Right hindlimb (tissue), 1 donor: ENCODE results near the gene EBI3.
A peak's percentile ranks its signal among the peaks of the same experiment; 100 is the strongest.
"Not testable (repeated sequence)": the region's sequence is repeated elsewhere in the genome, so short reads cannot be mapped to it uniquely, and the experiment has no call there.

ENCODE experiments used
- DNase-seq: peaks from one replicate; pipeline ENCODE4 v3.0.0-alpha.2; 2018

The EBI3 gene

DNA sequence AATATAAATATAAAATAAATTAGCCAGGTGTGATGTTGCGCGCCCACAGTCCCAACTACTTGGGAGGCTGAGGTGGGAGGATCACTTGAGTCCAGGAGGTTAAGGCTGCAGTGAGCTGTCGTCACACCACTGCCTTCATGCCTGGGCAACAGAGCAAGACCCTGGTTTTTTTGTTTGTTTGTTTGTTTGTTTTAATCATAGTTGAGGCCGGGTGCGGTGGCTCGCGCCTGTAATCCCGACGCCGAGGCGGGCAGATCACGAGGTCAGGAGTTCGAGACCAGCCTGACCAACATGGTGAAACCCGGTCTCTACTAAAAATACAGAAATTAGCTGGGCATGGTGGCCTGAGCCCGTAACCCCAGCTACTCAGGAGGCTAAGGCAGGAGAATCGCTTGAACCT, 8.2 kb downstream of the EBI3 start:
- DNase-seq: not testable (repeated sequence)

DNA sequence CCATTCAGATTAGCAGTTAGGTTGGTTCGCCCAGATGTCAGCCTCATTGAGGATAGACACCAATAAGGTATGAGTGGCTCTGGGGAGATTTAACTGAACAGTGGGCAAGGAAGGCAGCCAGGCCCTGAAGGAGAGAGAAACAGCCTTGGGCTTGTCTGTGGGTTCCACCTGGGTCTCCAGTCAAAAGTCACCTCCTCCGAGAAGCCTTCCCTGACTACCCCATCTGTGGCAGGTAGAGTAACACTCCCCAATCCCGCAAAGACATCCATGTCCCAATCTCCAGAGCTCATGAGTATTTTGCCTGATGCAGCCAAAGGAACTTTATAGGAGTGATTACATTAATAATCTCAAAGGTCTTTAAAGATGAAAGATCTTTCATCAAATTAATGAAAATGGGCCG, 9.5 kb downstream of the EBI3 start:
- no peak for DNase-seq

DNA sequence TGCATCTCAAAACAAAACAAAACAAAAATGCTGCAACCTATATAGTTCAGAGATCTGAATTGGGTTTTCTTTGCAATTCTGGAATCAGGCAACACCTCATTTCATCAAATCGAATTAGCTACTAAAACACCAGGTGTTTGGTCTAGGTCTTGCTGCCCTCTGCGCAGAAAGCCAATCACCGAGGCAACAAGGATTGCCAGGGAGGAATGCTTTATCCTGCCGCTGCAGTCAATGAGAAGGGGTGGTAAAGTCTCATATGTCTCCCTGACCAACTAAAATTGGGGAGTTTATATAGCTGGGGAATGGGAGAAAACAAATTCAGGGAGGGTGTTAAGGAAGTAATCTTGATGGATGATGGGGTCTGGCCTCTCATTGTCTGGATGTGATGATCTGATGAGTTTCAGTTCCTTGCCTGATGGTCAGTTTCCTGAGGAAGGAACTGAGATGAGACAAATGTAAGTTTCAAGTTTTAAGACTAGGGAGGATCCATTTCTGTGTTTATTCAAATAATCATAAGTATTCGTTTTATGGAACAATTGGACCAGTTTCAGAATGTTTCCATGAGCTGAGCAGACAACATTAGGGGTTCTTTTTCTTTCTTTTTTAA, 12.6 kb downstream of the EBI3 start:
- DNase-seq: no peak

DNA sequence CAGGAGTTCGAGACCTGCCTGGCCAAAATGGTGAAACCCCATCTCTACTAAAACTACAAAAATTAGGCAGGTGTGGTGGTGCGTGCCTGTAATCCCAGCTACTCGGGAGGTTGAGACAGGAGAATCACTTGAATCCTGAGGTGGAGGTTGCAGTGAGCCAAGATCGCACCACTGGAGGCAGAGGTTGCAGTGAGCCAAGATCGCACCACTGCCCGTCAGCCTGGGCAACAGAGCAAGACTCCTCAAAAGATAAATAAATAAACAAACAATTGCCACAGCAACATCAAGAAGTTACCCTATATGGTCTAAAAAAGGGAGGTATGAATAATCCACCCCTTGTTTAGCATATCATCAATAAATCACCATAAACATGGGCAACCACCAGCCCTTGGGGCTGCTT, 16.6 kb downstream of the EBI3 start:
- DNase-seq: not testable (repeated sequence)

DNA sequence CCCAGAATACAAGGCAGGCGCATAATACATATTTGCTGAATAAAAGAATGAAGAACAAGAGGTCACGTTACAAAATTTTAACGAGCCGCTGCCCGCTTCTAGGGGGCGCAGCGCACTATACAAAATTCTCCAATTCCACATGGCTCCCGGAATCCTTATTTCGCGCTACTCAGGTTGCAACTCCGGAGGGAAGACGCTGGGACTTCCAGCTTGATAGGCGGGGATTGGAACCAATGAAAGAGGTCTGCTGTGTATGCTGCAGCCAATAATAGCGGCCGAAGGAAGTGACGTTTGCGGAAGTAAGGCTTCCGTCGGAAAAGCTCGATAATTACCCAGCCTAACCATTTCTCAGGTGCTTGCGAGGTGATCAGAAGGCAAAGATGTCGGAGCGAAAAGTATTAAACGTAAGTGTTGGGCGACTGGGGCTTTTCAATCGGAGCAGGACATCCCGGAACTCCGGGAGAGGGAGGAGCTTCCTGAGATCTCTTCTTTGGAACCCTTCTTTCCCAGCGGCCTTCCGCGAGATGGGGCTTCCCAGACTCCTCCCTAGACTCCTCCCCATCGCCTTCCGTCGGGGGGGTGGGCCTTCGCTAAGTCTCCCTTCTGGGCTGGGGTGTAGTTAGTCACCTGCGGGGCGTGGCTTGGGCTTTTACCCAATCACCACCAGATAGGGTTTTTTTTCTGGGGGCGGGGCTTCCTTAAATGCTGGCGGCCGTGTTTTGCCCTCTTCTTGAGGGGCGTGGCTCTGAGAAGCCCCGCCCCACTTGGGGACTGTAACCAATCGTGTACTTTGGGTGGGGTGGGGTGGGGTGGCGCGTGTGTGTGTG, 17.7 kb downstream of the EBI3 start, which contains the start of gene YJU2:
TSS of gene YJU2 (plus strand) at position 314 of the 827 bp plus-strand sequence. CDS start at position 381, 67 bp downstream.
- peak; percentile 98 for DNase-seq

DNA sequence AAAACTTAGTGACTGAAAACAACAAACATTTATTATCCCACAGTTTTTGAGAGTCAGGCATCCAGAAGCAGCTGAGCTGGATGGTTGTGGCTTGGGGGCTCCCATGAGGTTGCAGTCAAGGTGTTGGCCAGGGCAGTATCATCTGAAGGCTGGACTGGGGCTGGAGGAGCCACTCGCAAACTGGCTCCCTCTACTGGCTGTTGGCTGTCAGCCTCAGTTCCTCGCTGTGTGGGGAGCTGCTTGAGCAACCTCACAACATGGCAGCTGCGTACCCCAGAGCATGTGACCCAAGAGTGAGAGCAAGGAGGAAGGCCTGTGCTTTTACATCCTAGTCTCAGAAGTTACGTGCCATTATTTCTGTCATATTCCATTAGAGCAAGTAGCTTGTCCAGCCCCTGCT, 27.2 kb downstream of the EBI3 start:
- no peak for DNase-seq

DNA sequence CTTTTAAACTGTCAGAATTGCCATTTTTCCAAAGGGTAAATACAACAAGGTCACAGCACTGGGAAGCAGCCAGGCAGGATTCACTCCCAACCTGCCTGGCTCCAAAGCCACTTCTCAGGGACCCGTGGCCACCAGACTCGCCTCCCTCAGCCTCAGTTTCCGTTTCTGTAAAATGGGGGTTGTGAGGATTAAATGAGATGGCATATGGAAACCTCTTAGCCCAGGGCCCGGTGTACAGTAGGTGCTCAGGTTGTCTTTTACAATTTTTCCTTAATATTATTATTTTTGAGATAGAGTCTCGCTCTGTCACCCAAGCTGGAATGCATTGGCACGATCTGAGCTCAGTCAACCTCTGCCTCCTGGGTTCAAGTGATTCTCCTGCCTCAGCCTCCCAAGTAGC, 27.7 kb downstream of the EBI3 start:
- DNase-seq: no peak

DNA sequence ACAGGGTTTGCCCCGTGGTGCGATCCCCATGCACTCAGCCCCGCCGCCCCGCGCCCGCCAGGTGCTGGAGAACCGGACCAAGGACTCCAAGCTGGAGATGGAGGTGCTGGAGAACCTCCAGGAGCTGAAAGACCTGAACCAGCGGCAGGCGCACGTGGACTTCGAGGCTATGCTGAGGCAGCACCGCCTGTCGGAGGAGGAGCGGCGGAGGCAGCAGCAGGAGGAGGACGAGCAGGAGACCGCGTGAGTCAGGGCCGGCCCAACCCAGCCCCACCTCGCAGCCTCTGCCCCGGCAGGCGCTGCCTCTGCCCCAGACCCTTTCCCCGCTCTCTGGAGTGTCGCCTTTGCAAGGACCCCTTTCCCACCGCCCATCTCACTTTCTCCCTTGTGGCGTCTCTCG, 28.9 kb downstream of the EBI3 start:
- no peak for DNase-seq

DNA sequence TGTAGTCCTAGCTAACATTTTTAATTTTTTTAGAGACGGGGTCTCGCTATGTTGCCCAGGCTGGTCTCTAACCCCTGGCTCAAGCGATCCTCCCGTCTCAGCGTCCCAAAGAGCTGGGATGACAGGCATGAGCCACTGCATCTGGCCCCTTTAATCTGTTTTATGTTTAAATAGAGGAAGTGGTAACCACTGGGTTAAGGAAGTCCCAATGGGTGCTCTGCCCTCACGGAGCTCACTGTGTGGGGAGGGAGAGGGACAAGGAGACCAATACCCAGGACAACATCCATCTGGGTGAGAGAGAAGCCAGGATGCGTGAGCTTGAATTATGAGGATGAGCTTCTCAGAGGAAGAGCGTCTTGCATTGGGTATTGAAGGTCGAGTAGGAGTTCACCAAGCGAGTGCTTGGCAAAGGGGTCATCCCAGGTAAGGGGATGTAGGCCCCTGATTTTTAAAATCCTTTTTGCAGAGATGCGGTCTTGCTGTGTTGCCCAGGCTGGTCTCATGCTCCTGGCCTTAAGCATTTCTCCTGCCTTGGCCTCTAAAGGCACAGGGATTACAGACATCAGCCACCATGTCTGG, 31.4 kb downstream of the EBI3 start:
- DNase-seq: no peak

DNA sequence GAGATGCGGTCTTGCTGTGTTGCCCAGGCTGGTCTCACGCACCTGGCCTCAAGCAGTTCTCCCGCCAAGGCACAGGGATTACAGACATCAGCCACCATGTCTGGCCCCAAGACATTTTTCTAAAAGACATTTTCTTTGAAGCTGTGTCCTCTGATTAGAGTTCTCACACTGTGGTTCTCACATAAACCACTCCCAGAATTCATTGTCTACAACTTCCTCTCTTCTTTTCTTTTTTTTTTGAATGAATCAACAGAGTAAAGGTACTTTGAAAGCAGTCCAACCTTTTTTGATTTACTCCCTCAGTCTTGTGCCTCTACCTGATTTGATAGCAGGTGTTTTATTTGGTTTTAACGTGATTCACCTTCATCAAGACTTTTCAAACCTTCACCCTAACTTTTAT, 35.5 kb downstream of the EBI3 start:
- DNase-seq: no peak

DNA sequence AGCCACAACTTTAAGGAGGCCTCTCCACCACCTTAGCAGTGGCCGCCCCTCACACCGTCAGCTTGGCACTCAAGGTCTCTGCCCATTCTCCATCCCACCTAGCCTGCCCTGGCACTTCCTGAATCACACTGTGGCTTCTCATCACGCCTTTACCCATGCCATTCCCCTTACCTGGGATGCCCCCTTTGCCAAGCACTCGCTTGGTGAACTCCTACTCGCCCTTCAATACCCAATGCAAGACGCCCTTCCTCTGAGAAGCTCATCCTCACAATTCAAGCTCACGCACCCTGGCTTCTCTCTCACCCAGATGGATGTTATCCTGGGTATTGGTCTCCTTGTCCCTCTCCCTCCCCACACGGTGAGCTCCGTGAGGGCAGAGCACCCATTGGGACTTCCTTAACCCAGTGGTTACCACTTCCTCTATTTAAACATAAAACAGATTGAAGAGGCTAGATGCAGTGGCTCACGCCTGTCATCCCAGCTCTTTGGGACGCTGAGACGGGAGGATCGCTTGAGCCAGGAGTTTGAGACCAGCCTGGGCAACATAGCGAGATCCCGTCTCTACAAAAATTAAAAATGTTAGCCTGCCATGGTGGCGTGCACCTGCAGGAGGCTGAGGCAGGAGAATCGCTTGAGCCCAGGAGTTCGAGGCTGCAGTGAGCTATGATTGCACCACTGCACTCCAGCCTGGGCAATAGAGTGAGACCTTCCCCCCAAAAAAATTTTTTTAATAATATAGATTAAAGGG, 37.1 kb downstream of the EBI3 start:
- DNase-seq: no peak

DNA sequence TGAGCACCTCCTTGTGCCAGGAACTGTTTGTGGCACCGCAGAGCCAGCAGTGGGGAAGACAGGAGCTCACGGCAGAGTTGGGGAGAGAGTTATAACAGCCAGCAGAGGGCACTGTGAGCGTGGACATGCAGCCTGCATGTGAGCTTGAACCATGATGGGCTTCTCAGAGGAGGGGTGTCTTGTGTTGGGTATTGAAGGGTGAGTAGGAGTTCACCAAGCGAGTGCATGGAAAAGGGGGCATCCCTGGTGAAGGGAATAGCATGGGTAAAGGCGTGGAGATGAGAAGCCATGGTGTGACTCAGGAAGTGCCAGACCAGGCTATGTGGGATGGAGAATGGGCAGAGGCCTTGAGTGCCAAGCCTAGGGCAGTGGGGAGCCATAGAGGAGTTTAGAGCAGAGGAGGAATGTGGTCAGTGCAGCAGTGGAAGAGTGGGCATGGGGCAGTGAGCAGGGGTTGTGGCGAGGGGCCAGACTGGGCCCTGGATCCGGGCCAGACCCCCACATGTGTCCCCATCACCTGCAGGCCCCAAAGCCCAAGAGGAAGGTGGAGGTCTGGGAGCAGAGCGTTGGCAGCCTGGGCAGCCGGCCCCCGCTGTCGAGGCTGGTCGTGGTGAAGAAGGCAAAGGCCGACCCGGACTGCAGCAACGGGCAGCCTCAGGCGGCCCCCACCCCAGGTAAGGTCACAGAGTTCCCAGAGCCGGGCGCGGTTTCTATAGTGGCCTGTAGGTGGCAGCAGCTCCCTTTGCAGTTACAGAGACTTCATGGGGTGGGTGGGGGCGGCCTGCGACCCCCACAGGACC, 38.0 kb downstream of the EBI3 start:
- no peak for DNase-seq

DNA sequence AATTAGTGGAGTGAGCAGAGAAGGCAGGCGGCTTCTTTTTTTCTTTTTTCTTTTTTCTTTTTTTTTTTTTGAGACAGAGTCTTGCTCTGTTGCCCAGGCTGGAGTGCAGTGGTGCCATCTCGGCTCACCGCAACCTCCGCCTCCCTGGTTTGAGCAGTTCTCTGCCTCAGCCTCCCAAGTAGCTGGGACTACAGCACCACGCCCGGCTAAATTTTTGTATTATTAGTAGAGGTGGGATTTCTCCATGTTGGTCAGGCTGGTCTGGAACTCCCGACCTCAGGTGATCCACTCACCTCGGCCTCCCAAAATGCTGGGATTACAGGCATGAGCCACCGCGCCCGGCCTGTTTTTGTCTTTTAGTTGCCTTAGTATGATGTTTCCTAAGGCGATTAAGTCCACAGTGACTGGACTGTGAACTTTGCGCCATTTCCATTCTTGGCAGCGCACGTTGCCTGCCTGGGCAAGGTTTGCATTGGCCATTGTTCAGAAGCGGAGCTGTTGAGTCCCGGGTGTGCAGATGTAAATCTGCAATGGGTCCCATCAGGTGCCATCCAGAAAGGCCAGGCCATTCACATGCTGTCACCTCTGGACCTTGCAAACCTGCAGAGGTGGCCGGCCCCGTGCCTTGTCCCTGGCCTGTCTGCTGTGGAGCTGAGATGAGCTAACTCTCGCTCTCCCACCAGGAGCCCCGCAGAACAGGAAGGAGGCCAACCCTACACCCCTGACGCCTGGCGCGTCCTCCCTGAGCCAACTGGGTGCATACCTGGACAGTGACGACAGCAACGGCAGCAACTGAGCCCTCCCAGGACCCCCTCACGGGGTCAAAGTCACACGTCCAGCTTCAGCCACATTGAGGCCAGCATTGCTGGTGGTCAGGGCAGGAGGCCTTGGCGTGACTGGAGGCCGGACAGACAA, 38.8 kb downstream of the EBI3 start:
- no peak for DNase-seq

DNA sequence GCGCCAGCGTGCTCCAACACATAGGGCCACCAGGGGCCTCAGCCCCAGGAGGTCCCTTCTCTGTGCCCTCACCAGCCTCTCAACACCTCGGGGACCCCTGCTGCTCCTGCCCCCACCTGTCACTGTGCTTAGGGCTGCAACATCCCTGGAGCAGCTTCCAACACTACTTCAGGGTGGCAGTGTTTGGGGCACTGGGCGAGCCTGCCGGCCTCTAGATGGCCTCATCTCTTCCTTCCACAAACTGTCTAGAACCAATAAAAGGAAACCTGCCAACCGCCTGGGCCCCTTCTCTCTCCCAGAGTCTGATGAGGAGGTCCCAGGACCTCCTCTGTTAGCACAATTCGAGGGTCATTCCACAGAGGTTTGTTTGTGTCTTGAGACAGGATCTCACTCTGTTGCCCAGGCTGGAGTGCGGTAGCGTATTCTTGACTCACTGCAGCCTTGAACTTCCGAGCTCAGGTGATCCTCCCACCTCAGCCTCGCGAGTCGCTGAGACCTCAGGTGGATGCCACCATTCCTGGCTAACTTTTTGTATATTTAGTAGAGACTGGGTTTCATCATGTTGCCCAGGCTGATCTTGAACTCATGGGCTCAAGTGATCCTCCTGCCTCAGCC, 39.6 kb downstream of the EBI3 start:
- DNase-seq: no peak

DNA sequence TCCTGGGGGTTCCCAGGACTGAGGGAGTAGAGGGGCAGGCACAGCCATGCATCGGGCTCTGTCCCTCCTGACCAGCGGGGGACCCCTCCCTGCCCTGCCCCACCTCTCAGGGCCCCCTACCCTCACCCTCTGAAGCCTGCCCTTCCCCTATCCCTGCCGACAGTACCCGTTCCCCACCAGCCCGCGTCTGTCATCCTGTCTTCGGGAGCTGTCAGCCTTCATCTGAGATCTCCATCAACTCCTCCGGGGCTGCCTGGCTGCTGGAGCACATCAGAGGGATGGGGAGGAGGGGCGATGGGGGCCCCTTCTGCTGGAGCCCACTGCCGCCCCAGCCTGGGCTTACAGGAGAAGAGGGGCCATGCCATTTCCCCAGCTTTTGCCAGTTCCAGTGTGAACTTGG, 43.6 kb downstream of the EBI3 start:
- no peak for DNase-seq

DNA sequence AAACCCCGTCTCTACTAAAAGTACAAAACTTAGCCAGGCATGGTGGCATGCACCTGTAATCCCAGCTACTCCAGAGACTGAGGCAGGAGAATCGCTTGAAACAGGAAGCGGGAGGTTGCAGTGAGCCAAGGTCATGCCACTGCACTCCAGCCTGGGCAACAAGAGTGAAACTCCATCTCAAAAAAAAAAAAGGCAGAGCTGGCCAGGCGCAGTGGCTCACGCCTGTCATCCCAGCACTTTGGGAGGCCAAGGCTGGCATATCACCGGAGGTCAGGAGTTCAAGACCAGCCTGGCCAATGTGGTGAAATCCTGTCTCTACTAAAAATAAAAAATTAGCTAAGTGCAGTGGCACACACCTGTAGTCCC, 45.0 kb downstream of the EBI3 start:
- not testable (repeated sequence) for DNase-seq

DNA sequence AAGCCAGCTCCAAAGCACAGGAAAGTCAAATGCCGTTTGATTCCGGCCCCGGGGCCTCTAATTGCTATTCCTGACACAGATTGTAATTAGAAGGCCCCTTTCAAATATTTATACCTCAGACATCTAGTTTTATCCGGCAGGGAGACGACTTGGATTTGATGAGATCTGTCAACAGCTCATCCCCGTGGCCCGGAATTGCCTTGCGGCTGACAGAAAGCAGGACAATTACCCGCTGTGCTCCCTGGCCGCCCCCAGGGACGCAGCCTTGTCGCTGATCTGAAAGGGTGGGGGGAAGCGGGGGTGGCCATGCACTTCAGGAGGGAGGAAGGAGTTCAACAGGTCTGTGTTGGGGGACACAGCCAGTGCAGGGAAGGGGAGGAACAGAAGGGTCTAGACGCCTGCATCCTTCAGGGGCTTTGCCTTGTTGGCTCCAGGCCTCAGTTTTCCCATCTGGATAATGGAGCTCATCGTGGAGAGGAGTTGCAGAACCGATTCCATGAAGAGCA, 47.9 kb downstream of the EBI3 start:
- no peak for DNase-seq

DNA sequence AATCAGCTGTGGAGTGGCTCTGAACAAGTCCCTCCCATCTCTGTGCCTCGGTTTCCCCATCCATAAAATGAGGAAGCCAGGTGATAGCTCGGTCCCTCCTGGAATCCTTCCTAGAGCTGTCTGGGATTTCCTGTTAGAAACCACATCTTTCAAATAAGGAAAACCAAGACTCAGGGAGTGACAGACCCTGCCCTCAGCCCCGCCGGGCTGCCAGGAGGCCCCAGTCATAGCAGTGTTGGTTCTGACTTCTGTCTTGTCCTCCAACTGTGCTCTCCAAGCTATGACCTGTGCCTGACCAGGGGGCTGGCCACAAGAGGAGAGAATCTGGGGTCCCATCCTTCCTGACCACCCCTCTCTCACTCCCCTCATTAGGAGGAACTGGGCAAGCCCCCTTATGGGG, 48.7 kb downstream of the EBI3 start:
- DNase-seq: no peak

DNA sequence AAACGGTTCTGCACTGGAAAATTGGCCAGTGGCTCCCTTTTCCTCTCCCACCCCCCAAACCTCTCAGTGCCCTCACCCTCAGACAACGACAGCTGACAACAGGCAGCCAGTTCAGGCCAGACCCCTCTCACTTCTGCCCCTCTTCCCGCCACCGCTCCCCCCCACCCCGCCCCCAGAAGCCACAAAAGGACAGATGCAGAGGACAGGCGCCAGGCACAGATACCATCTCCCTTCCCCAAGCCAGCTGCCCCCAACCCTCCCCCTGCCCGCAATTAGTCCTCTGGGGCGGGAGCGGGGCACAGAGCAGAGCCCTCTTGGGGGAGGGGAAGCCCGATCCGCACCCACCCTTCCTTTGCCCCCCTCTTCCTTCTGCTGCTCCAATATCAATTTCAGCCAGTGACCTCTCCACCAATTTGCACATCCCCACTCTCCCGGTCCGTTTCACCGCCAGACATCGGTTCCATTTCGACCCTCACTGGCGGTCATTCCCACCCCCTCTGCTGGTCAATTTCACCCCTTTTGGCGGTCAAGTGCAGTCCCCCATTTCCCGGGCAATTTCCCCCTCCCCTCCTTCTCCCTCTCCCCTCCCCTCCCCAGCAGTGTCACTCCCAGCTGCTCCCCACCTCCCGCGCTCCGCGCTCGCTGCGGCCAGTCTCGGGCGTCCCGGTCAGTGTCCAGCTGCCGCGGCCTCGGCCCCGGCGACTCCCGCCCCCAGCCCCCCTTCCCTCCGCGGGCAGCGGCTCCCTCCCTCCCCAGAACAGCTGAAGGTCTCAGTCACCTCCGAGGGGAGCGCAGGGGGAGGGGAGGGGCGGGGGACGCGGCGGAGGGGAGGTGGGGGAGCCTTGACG, 49.3 kb downstream of the EBI3 start, which contains the start of gene SHD:
TSS of gene SHD (plus strand) at position 848 of the 848 bp plus-strand sequence. CDS start 798 bp downstream, outside the sequence.
- DNase-seq: peak; percentile 78

DNA sequence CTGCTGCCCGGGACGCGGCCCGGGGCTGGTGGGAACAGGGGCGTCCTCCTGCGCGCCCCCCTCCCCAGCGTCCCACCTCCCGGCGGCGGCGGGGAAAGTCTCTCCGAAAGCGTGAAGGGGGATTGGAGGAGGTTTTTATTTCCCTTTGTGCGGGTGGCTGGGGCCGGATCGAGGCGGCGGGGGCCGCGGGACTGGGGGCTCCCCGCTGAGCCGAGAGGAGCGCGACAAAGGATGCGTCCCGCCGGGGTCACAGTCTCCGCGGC, 49.9 kb downstream of the EBI3 start:
- no peak for DNase-seq
